ENCODE data around the gene GMDS. TPM values are rescaled to one million over a fixed set of nuclear protein-coding genes. Genes with fewer than 3 reads are reported as not detected.

The GMDS gene
- polyA plus RNA-seq, 1 donor (not counting 4 experiments of a cell fraction or from before 2014, with no cell fraction given), result 22.1 TPM

DNA sequence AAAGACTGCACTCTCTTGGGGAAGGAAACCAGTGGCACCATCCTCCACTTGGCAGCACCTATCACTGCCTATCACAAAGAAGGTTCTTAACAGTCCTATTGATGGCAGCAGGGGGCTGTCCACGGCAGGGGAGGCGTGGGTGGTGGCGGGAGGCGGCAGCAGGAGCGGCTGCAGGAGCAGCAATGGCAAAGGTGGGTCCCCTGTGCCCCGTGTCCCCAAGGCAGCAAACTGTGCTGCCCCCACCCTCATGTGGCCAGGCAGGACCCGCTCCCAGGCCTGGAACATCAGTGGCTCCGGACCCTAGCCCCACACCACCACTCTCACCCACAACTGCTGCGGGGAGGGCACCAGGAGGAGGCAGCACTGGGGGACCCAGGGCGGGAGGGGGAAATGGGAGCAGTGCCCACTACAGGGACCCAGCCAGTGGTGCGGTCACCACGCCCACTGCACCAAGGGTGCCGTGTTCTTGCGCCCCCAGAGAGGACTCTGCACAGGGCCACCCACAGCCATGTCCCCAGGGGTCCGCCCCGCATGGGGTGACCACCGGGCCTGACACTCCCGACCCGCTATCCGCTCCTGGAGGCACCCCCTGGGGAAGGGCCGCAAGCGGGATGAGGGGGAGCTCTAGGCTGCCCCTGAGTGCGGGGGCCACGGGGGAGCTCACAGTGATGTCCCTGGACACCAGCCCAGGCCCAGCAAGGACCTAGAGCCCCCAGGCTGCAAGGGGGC, 54.6 kb downstream of the GMDS start:
- Histone ChIP-seq H3K4me3 (ENCODE audit: control insufficient read depth in 2 of 3, extremely low read depth in 1 of 3, insufficient read depth in 2 of 3, low read depth in 1 of 3, low read length in 3 of 3) (no peak overlapping the region), H3K9me1 (ENCODE audit: control insufficient read depth, extremely low read depth, insufficient read depth, low read length) (no peaks in the 10 kb centered on the region), H3K4me1 (ENCODE audit: control insufficient read depth, extremely low read depth, insufficient read depth, low read length) (no peaks in the 10 kb centered on the region), H3K9me3 (ENCODE audit: control insufficient read depth, low read depth, low read length) (no peaks in the 10 kb centered on the region), H2AFZ (ENCODE audit: control insufficient read depth, low read length) (no peak overlapping the region), H4K20me1 (ENCODE audit: control insufficient read depth, extremely low read depth, insufficient read depth, low read length) (no peaks in the 10 kb centered on the region), H3K9ac (ENCODE audit: control insufficient read depth, extremely low read depth, insufficient read depth, low read length) (no peak overlapping the region), H3K36me3 (ENCODE audit: control insufficient read depth in 2 of 2, extremely low read depth in 1 of 2, insufficient read depth in 2 of 2, low read length in 2 of 2) (no peaks in the 10 kb centered on the region), H3K27ac (ENCODE audit: control insufficient read depth, insufficient read depth, low read length) (no peak overlapping the region), H3K4me2 (ENCODE audit: control insufficient read depth, extremely low read depth, insufficient read depth, low read depth, low read length) (no peak overlapping the region), H3K79me2 (ENCODE audit: control insufficient read depth, insufficient read depth, low read length) (no peaks in the 10 kb centered on the region), H3K27me3 (ENCODE audit: control insufficient read depth, extremely low read depth, insufficient read depth, low read length) (no peaks in the 10 kb centered on the region)
- no peak for TF ChIP-seq EZH2 (IDR thresholded peaks at IDR 0.05; ENCODE audit: low read length)
- TF ChIP-seq, protein P1, sequence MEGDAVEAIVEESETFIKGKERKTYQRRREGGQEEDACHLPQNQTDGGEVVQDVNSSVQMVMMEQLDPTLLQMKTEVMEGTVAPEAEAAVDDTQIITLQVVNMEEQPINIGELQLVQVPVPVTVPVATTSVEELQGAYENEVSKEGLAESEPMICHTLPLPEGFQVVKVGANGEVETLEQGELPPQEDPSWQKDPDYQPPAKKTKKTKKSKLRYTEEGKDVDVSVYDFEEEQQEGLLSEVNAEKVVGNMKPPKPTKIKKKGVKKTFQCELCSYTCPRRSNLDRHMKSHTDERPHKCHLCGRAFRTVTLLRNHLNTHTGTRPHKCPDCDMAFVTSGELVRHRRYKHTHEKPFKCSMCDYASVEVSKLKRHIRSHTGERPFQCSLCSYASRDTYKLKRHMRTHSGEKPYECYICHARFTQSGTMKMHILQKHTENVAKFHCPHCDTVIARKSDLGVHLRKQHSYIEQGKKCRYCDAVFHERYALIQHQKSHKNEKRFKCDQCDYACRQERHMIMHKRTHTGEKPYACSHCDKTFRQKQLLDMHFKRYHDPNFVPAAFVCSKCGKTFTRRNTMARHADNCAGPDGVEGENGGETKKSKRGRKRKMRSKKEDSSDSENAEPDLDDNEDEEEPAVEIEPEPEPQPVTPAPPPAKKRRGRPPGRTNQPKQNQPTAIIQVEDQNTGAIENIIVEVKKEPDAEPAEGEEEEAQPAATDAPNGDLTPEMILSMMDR (optimal IDR thresholded peaks at IDR 0.05 in 1 of 3, IDR thresholded peaks at IDR 0.05 in 1 of 3, conservative IDR thresholded peaks at IDR 0.05 in 1 of 3; ENCODE audit: extremely low read depth in 1 of 3, insufficient read depth in 2 of 3, low read length in 3 of 3), result no peak
- dilution Hi-C loops (cut with MboI; ENCODE audit: extremely low pct_ligation_motif_present, low sequenced_read_pairs), result no loop called here
- DNase-seq (ENCODE audit: low read depth, low spot score) (no peak), FAIRE-seq (no peak)

DNA sequence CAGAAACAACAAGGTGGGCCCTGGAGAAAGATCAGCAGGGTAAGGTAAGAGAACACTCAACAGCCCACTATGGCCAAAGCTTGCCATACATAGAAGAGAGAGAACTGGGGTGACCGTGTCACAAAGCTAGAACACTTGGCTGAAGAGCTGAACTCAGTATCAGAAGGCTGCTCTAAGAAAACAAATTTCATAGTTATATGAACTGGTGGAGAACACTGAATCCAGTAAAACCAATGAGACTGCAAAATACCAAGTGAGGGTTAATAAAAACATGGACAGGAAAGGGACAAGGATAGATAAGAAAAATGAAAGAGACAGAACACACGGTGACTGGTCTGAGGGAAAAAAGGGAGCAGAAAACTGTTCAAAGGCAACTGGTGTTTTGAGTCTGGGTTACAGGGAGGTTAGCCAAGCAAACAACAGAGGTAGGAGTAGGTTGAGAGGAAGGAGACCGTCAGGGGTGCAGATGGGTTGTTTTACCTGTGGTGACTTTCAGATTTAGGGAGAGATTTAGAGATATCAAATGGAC, 56.5 kb downstream of the GMDS start:
- TF ChIP-seq, protein P1 (optimal IDR thresholded peaks at IDR 0.05 in 1 of 3, IDR thresholded peaks at IDR 0.05 in 1 of 3, conservative IDR thresholded peaks at IDR 0.05 in 1 of 3; ENCODE audit: extremely low read depth in 1 of 3, insufficient read depth in 2 of 3, low read length in 3 of 3), result no peak
- TF ChIP-seq EZH2 (IDR thresholded peaks at IDR 0.05; ENCODE audit: low read length), result no peak
- dilution Hi-C loops (cut with MboI; ENCODE audit: extremely low pct_ligation_motif_present, low sequenced_read_pairs), result no loop called here

More for the DNA sequence above, 56.5 kb downstream of the GMDS start:
- no peak overlapping the region for H3K4me3 ChIP-seq (ENCODE audit: control insufficient read depth in 2 of 3, extremely low read depth in 1 of 3, insufficient read depth in 2 of 3, low read depth in 1 of 3, low read length in 3 of 3)
- H3K79me2 ChIP-seq (ENCODE audit: control insufficient read depth, insufficient read depth, low read length), result no peaks in the 10 kb centered on the region
- no peaks in the 10 kb centered on the region for H3K27me3 ChIP-seq (ENCODE audit: control insufficient read depth, extremely low read depth, insufficient read depth, low read length)
- H3K4me2 ChIP-seq (ENCODE audit: control insufficient read depth, extremely low read depth, insufficient read depth, low read depth, low read length), result no peak overlapping the region
- FAIRE-seq (no peak), DNase-seq (ENCODE audit: low read depth, low spot score) (no peak)
- H3K9me3 ChIP-seq (ENCODE audit: control insufficient read depth, low read depth, low read length), result no peaks in the 10 kb centered on the region
- no peak overlapping the region for H2AFZ ChIP-seq (ENCODE audit: control insufficient read depth, low read length)
- H3K9ac ChIP-seq (ENCODE audit: control insufficient read depth, extremely low read depth, insufficient read depth, low read length), result no peak overlapping the region
- H3K4me1 ChIP-seq (ENCODE audit: control insufficient read depth, extremely low read depth, insufficient read depth, low read length), result no peaks in the 10 kb centered on the region
- H4K20me1 ChIP-seq (ENCODE audit: control insufficient read depth, extremely low read depth, insufficient read depth, low read length), result no peaks in the 10 kb centered on the region
- no peaks in the 10 kb centered on the region for H3K36me3 ChIP-seq (ENCODE audit: control insufficient read depth in 2 of 2, extremely low read depth in 1 of 2, insufficient read depth in 2 of 2, low read length in 2 of 2)
- H3K27ac ChIP-seq (ENCODE audit: control insufficient read depth, insufficient read depth, low read length), result no peak overlapping the region
- no peaks in the 10 kb centered on the region for H3K9me1 ChIP-seq (ENCODE audit: control insufficient read depth, extremely low read depth, insufficient read depth, low read length)

All from keratinocyte (primary cell).